ENCODE measurements around the gene ZNF646.
"Not testable (repeated sequence)": the region's sequence is repeated elsewhere in the genome, so short reads cannot be mapped to it uniquely, and the experiment has no call there.

The ZNF646 gene

GRCh38 chr16:31094424-31095120 is 20.4 kb downstream of the ZNF646 start, which contains the start of gene VKORC1:
Gene VKORC1 (minus strand): TSS chr16:31094797. CDS start chr16:31094729, 68 bp downstream.
- peak within 1 kb of the TSS; percentile 70 for H3K27ac ChIP-seq (ENCODE audit: low read depth, low read length)

GRCh38 chr16:31099860-31100638 is 25.8 kb downstream of the ZNF646 start:
- Histone ChIP-seq H3K9me2 (replicated peaks; ENCODE audit: control insufficient read depth, low read length) (no peaks in the 10 kb centered on the region), H3K79me2 (ENCODE audit: control insufficient read depth, low read length) (no peaks in the 10 kb centered on the region), H3K27me3 (ENCODE audit: control insufficient read depth, low read length) (no peaks in the 10 kb centered on the region), H4K20me1 (ENCODE audit: control insufficient read depth, insufficient read depth, low read depth, low read length) (no peaks in the 10 kb centered on the region), H3K4me1 (ENCODE audit: control insufficient read depth, low read length) (peaks cover 8% of the 10 kb centered on the region), H3K4me2 (ENCODE audit: low read length) (no peak overlapping the region), H3K27ac (ENCODE audit: low read depth, low read length) (no peak overlapping the region), H3F3A (ENCODE audit: control insufficient read depth, insufficient read depth) (no peaks in the 10 kb centered on the region), H3K36me3 (ENCODE audit: control insufficient read depth, low read length) (no peaks in the 10 kb centered on the region), H3K4me3 (ENCODE audit: low read length) (no peak overlapping the region), H3K9me3 (ENCODE audit: control insufficient read depth, insufficient read depth, low read length) (no peaks in the 10 kb centered on the region)
- no peak for TF ChIP-seq EZH2phosphoT487 (IDR thresholded peaks at IDR 0.05; ENCODE audit: borderline replicate concordance, low read length)
- no peak for TF ChIP-seq CTCF (IDR thresholded peaks at IDR 0.05; ENCODE audit: low read depth, low read length, poor library complexity, severe bottlenecking)

More at GRCh38 chr16:31094424-31095120, 20.4 kb downstream of the ZNF646 start, which contains the start of gene VKORC1:
- Histone ChIP-seq H3F3A (ENCODE audit: control insufficient read depth, insufficient read depth) (no peaks in the 10 kb centered on the region), H3K4me2 (ENCODE audit: low read length) (peak within 1 kb of the TSS; percentile 91), H3K4me1 (ENCODE audit: control insufficient read depth, low read length) (peaks cover 16% of the 10 kb centered on the region), H3K36me3 (ENCODE audit: control insufficient read depth, low read length) (peaks cover 13% of the 10 kb centered on the region), H3K9me2 (replicated peaks; ENCODE audit: control insufficient read depth, low read length) (no peaks in the 10 kb centered on the region), H3K27me3 (ENCODE audit: control insufficient read depth, low read length) (no peaks in the 10 kb centered on the region), H3K9me3 (ENCODE audit: control insufficient read depth, insufficient read depth, low read length) (no peaks in the 10 kb centered on the region), H3K4me3 (ENCODE audit: low read length) (peak within 1 kb of the TSS; percentile 88), H3K79me2 (ENCODE audit: control insufficient read depth, low read length) (peaks cover 30% of the 10 kb centered on the region), H4K20me1 (ENCODE audit: control insufficient read depth, insufficient read depth, low read depth, low read length) (no peaks in the 10 kb centered on the region)
- TF ChIP-seq CTCF (IDR thresholded peaks at IDR 0.05; ENCODE audit: low read depth, low read length, poor library complexity, severe bottlenecking): peak; percentile 9
- TF ChIP-seq EZH2phosphoT487 (IDR thresholded peaks at IDR 0.05; ENCODE audit: borderline replicate concordance, low read length): no peak

- not testable (repeated sequence) for H3K79me2 ChIP-seq (ENCODE audit: control insufficient read depth, low read length); H3K9me2 ChIP-seq (replicated peaks; ENCODE audit: control insufficient read depth, low read length); H3K4me3 ChIP-seq (ENCODE audit: low read length); H3K27ac ChIP-seq (ENCODE audit: low read depth, low read length); H3K4me2 ChIP-seq (ENCODE audit: low read length); H3F3A ChIP-seq (ENCODE audit: control insufficient read depth, insufficient read depth); H4K20me1 ChIP-seq (ENCODE audit: control insufficient read depth, insufficient read depth, low read depth, low read length); H3K4me1 ChIP-seq (ENCODE audit: control insufficient read depth, low read length); H3K36me3 ChIP-seq (ENCODE audit: control insufficient read depth, low read length); H3K27me3 ChIP-seq (ENCODE audit: control insufficient read depth, low read length); H3K9me3 ChIP-seq (ENCODE audit: control insufficient read depth, insufficient read depth, low read length)
Observed at GRCh38 chr16:31100876-31101641, 26.8 kb downstream of the ZNF646 start.
